ENCODE measurements around the gene ARG1. TPM values are rescaled to one million over a fixed set of nuclear protein-coding genes. Genes with fewer than 3 reads are reported as not detected.
"Not testable (repeated sequence)": the region's sequence is repeated elsewhere in the genome, so short reads cannot be mapped to it uniquely, and the experiment has no call there.

ARG1 gene
- 1 to 10 TPM in 2 of 4 donors, not detected in 2; 1.9 to 2.3 TPM for total RNA-seq

DNA sequence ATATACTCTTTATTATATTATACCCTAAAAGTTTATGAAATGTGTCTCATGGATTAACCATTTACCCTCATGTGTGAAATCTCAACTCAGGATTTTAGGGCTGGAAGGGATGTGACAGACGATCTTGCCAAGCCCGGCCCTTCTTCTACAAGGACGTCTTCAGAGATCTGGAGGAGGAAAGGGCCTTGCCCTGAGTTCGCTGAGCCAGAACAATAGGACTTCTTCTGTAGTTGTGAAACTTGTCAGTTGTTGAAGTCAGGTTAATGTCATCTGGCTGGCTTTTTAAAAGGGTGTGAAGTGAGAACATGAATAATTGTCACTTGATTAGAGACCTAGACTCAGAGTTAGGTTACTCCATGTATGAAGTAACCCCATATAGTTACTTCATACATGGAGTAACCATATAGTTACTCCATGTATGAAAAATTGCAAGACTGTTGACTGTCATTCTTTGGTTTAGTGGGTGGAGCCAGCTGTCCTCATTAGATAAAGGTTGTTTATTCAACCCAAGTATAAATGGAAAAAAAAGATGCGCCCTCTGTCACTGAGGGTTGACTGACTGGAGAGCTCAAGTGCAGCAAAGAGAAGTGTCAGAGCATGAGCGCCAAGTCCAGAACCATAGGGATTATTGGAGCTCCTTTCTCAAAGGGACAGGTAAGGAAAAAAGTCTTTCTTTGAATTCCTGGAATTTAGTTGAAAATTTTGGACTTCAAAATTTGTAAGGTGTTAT, at the start of gene ARG1:
ARG1 (plus strand) TSS at position 541 of the 730 bp plus-strand sequence; CDS start at position 598, 57 bp downstream.
- no peaks in the 10 kb centered on the region for H3K36me3 ChIP-seq
- no peak for DNase-seq
- intact Hi-C loops (cut with DNase I; ENCODE audit: low total_unique reads) (no loop called here), in situ Hi-C loops (cut with MboI; ENCODE audit: low sequenced_read_pairs in 4 of 4) (no loop called here)
- no peaks in the 10 kb centered on the region for H3K4me1 ChIP-seq
- no peak for ATAC-seq
- no peaks in the 10 kb centered on the region for H3K27me3 ChIP-seq
- no peaks in the 10 kb centered on the region for H3K9me3 ChIP-seq
- no peak within 1 kb of the TSS for H3K27ac ChIP-seq
- TF ChIP-seq POLR2A (IDR thresholded peaks at IDR 0.05): no peak
- TF ChIP-seq, protein P1, sequence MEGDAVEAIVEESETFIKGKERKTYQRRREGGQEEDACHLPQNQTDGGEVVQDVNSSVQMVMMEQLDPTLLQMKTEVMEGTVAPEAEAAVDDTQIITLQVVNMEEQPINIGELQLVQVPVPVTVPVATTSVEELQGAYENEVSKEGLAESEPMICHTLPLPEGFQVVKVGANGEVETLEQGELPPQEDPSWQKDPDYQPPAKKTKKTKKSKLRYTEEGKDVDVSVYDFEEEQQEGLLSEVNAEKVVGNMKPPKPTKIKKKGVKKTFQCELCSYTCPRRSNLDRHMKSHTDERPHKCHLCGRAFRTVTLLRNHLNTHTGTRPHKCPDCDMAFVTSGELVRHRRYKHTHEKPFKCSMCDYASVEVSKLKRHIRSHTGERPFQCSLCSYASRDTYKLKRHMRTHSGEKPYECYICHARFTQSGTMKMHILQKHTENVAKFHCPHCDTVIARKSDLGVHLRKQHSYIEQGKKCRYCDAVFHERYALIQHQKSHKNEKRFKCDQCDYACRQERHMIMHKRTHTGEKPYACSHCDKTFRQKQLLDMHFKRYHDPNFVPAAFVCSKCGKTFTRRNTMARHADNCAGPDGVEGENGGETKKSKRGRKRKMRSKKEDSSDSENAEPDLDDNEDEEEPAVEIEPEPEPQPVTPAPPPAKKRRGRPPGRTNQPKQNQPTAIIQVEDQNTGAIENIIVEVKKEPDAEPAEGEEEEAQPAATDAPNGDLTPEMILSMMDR (IDR thresholded peaks at IDR 0.05 in 4 of 5, conservative IDR thresholded peaks at IDR 0.05 in 1 of 5): no peak
- no peak within 1 kb of the TSS for H3K4me3 ChIP-seq

DNA sequence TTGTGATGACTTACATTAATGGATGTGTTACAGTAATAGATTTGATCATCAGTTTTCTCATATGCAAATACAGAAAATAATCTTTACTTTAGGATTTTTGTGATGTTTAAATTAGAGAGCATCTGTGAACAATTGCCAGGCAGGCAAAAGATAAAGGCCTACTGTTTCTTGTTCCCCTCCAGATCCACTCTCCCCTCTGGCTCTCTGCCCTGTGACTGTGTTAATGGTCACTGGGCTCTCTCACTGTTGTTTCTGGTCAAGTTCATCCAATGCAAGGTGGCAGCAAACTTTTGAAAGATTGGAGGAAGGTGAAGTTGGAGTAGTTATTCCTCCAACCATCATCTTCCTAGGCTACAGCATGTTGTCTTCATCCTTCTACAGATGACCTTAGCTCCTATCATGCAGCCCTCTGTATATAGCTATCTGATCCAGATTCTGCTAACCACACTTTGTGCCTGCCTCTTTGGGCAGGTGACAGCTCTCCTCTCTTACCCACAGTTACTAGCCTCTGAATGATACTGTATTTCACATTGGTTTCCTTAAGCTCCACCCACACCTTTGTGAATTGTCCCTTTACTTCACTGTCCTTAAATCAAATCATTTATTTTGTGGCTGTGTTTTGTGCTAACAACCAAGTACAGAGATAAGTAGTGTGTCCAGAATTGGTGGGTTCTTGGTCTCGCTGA, 48.9 kb upstream of the ARG1 start:
- peaks cover 0 to 4% (median 0%) of the 10 kb centered on the region in 3 donors for H3K9me3 ChIP-seq
- in situ Hi-C loops (cut with MboI; ENCODE audit: low sequenced_read_pairs in 4 of 4): no loop called here
- no peak for ATAC-seq
- intact Hi-C loops (cut with DNase I; ENCODE audit: low total_unique reads): no loop called here
- H3K27me3 ChIP-seq: no peaks in the 10 kb centered on the region
- H3K4me1 ChIP-seq: no peaks in the 10 kb centered on the region
- no peaks in the 10 kb centered on the region for H3K36me3 ChIP-seq
- DNase-seq: no peak
- no peak for TF ChIP-seq POLR2A (IDR thresholded peaks at IDR 0.05)
- TF ChIP-seq, protein P1 (IDR thresholded peaks at IDR 0.05 in 4 of 5, conservative IDR thresholded peaks at IDR 0.05 in 1 of 5): no peak
- H3K27ac ChIP-seq: no peak overlapping the region
- no peak overlapping the region for H3K4me3 ChIP-seq

DNA sequence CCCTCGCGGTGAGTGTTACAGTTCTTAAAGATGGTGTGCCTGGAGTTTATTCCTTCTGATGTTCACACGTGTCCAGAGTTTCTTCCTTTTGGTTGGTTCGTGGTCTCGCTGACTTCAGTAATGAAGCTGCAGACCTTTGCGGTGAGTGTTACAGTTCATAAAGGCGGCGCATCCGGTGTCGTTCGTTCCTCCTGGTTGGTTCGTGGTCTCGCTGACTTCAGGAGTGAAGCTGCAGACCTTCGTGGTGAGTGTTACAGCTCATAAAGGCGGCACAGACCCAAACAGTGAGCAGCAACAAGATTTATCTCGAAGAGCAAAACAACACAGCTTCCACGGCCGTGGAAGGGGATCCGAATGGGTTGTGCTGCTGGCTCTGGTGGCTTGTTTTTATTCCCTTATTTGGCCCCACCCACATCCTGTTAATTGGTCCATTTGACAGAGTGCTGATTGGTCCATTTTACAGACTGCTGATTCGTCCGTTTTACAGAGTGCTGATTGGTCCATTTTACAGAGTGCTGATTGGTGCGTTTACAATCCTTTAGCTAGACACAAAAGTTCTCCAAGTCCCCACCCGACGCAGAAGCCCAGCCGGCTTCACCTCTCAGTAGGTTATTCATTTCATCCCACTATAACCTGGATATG, 48.2 kb upstream of the ARG1 start:
- ATAC-seq (no peak), DNase-seq (no peak)
- Histone ChIP-seq H3K4me3 (no peak overlapping the region), H3K27me3 (no peaks in the 10 kb centered on the region), H3K36me3 (no peaks in the 10 kb centered on the region), H3K27ac (no peak overlapping the region), H3K4me1 (no peaks in the 10 kb centered on the region), H3K9me3 (peaks cover 0 to 4% (median 0%) of the 10 kb centered on the region in 3 donors)
- intact Hi-C loops (cut with DNase I; ENCODE audit: low total_unique reads) (no loop called here), in situ Hi-C loops (cut with MboI; ENCODE audit: low sequenced_read_pairs in 4 of 4) (loop anchor here in 1 of 4 donors (25.0 kb wide), 1 partner anchor 638 kb away; no protein-coding TSS in a partner anchor)
- TF ChIP-seq, protein P1 (IDR thresholded peaks at IDR 0.05 in 4 of 5, conservative IDR thresholded peaks at IDR 0.05 in 1 of 5): no peak
- no peak for TF ChIP-seq POLR2A (IDR thresholded peaks at IDR 0.05)

GRCh38 chr6:131530936-131531335, 42.1 kb upstream of the ARG1 start:
- in situ Hi-C loops (cut with MboI; ENCODE audit: low sequenced_read_pairs in 4 of 4) (loop anchor here in 2 of 4 donors (10.0 to 25.0 kb wide), 2 partner anchors 644 to 646 kb away; no protein-coding TSS in a partner anchor), intact Hi-C loops (cut with DNase I; ENCODE audit: low total_unique reads) (loop anchor here (5.0 kb wide), 1 partner anchor 644 kb away; no protein-coding TSS in a partner anchor)
- H3K4me1 ChIP-seq, H3K27me3 ChIP-seq, ATAC-seq, H3K27ac ChIP-seq, DNase-seq, H3K36me3 ChIP-seq, H3K4me3 ChIP-seq, H3K9me3 ChIP-seq: not testable (repeated sequence)

DNA sequence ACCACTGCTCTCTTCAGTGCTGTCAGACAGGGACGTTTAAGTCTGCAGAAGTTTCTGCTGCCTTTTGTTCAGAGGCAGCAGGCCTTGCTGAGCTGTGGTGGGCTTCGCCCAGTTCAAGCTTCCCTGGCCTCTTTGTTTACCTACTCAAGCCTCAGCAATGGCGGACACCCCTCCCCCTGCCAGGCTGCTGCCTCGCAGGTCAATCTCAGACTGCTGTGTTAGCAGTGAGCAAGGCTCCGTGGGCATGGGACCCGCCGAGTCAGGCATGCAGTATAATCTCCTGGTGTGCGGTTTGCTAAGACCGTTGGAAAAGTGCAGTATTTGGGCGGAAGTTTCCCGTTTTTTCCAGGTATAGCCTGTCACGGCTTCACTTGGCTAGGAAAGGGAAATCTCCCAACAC, 41.3 kb upstream of the ARG1 start:
- DNase-seq, H3K27ac ChIP-seq, H3K9me3 ChIP-seq, H3K4me1 ChIP-seq, H3K36me3 ChIP-seq, H3K4me3 ChIP-seq, ATAC-seq, H3K27me3 ChIP-seq: not testable (repeated sequence)
- intact Hi-C loops (cut with DNase I; ENCODE audit: low total_unique reads): loop anchor here (5.0 kb wide), 1 partner anchor 644 kb away; no protein-coding TSS in a partner anchor
- in situ Hi-C loops (cut with MboI; ENCODE audit: low sequenced_read_pairs in 4 of 4): loop anchor here in 2 of 4 donors (10.0 to 25.0 kb wide), 2 partner anchors 644 to 647 kb away; no protein-coding TSS in a partner anchor
